Stimulated activated CD4-positive, alpha-beta T cell treated with anti-CD3 and anti-CD28 coated beads, Interleukin-12 subunit alpha, Interleukin-12 subunit beta, amount 100 ng/mL, for 4 hours (primary cell): ENCODE results near the gene SDHA.
A peak's percentile ranks its signal among the peaks of the same experiment; 100 is the strongest.
"Not testable (repeated sequence)": the region's sequence is repeated elsewhere in the genome, so short reads cannot be mapped to it uniquely, and the experiment has no call there.

Source experiments
- DNase-seq: peaks from one replicate; pipeline ENCODE4 v3.0.0-alpha.2; 2020

Gene SDHA

GRCh38 chr5:198516-199196 is 19.5 kb upstream of the SDHA start:
- DNase-seq = no peak

GRCh38 chr5:199197-199949 is 18.7 kb upstream of the SDHA start:
- DNase-seq = no peak

GRCh38 chr5:199950-200645 is 18.0 kb upstream of the SDHA start:
- DNase-seq = no peak

- DNase-seq = no peak
Measured at GRCh38 chr5:200985-201384, 17.1 kb upstream of the SDHA start.

DNA sequence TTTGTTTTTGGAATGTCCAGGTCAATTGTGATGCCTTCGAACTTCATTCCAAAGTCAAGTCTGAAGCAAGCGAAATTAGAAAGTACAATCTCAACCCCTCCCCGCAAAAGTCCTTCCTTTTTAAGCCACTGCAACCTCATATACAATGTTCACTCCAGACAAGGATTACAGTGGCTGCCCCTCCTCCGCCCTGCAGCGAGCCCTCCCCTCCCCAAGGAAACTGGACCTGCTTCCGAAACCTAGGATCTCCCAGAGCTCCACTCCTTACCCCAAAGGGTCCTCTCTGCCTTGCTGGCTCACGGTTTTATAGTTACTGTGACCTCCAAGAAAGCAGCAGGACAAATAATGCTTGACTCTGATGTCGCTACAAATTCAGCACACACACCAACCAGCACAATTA is 16.4 kb upstream of the SDHA start:
- no peak for DNase-seq

GRCh38 chr5:203246-203930 is 14.7 kb upstream of the SDHA start:
- DNase-seq = no peak

GRCh38 chr5:204001-204400 is 14.1 kb upstream of the SDHA start:
- DNase-seq = no peak

- no peak for DNase-seq
Measured at GRCh38 chr5:204462-204861, 13.7 kb upstream of the SDHA start.

DNA sequence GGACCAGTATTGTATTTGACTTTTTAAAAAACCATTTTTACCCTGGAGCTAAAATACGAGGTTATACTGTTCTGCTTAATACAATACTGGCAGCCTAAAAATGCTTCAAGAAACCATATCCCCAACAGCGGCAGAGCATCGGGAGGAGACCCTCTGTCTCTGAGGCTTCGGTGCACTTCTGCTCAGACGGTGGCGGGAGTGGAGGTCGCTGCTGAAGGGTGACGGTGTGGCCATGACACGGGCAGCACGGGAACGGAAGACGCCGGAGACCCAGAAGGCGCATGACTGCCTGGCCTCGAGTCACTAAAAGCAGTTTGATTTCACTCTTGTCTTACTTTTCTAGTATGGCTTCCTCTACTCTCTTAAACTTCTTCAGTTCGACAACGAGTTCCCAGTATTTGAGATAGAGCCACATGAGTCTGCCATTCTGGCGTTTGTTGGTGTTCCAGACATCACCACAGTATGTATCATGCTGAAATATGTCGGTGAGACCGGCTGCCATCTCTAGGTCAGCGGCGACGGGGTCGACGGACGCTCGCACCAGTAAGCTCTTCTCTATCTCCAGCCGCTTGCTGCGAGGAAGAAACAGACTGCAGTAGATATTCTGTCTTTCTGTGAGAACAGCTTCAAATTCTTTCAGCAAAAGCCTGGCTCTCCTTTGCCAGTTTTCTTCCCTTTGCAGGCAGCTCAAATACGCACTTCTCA is 13.0 kb upstream of the SDHA start:
- no peak for DNase-seq

DNA sequence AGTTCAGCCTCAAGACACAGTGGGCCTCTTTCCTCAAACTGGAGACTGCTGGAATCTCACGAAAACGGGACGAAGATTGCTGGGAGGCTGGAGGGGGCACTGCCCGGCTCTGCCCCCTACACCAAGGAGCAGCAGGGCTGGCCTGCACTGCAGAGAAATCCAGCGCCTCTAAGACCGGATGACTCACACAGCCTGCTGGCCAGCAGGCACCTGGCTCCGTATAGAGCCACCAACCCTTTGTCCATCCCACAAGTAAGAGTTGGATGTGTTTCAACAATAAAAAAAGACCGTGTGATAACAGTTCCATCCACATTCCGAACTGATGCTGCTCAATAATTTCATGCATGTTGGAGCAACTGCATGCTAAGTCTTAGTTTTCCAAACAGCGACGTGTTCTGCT is 11.7 kb upstream of the SDHA start:
- no peak for DNase-seq

DNA sequence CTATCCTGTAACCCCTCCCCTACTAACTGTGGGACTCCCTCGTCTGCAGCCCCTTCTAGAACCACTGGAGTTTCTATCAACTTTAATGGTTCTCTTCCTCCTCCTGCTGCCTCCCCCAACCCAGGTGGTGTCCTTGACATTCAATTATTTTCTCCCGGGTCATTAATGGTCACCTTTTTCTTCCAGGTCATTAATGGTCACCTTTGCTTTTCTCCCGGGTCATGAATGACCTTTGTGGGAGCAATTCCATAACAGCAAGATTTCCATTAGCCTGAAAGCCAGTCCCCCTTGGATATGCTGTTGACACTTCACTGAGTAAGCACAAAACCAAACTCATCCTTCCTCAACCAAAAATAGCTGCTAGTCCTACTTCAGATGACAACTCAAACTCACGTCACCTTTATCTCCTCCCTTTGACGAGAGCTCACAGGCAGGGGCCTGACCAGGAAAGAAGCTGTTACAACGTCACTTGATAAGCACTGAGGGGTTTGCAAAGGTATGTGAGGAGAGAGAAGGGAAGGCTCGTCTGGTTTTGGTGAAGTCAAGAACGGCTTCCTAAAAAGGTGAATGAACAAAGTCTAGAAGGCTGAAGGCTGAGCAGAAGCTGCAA is 11.1 kb upstream of the SDHA start:
- no peak for DNase-seq

DNA sequence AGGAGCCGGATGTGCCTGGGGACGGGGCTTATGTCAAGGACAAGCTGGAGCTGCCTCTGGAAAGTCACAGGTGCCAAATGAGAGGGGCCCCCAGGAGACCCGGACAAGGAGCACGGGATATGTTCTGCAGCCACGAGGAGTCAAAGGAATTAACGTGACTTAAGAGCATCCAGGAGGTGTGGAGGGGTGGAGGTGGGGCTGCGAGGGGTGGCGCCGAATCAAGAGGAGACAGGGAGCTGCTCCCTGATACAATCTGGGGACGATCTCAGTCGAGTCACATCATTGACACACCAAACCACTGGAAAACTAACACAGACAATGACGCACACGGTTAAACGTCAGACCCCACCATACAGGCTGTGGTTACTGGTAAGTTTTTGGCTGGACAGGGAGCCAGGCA is 10.5 kb upstream of the SDHA start:
- DNase-seq = no peak

GRCh38 chr5:208449-209114 is 9.5 kb upstream of the SDHA start:
- no peak for DNase-seq

GRCh38 chr5:213803-214395 is 4.2 kb upstream of the SDHA start:
- DNase-seq = no peak

DNA sequence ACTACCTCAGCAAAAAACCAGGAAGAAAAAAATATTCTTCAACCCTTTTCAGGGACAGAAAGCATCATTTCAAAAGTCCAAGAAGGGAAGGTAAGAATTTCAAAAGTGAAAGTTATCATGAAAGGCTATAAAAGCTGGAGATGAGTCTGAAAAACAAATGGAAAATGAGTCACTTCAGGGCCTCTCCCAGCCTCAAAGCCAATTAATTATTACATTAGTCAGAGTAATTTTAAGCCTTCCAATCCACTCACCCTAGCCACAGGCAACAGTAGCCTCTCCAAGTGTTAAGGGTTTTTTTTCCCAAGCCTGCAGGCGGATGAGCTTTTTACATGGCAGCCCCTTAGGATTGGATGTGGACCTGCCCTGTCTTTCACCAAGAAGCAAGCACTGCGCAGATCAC is 2.9 kb upstream of the SDHA start:
- not testable (repeated sequence) for DNase-seq

GRCh38 chr5:216076-216475 is 2.0 kb upstream of the SDHA start:
- not testable (repeated sequence) for DNase-seq

GRCh38 chr5:218457-219291 is 554 bp downstream of the SDHA start:
- DNase-seq = peak; percentile 6

DNA sequence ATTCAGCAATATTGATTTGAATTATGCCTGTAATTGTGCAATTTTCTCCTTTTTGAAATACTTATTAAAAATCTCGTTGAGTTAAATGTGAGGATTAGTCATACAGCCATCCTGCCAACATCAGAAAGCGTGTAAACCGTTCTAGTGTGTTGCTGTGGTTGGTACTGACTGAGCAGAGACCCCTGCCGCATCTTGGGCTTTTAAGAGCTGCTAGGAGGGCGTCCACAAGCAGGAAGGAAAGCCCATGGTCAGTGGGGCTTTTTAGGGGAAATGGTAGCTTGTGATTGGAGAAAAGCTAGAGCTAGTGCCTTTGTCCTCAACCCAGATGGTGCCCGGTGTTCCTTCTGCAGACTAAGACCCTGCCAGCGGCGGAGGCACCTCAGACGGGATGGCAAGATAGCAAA is 1.3 kb downstream of the SDHA start:
- peak; percentile 7 for DNase-seq

GRCh38 chr5:219991-220390 is 1.9 kb downstream of the SDHA start:
- DNase-seq = no peak

DNA sequence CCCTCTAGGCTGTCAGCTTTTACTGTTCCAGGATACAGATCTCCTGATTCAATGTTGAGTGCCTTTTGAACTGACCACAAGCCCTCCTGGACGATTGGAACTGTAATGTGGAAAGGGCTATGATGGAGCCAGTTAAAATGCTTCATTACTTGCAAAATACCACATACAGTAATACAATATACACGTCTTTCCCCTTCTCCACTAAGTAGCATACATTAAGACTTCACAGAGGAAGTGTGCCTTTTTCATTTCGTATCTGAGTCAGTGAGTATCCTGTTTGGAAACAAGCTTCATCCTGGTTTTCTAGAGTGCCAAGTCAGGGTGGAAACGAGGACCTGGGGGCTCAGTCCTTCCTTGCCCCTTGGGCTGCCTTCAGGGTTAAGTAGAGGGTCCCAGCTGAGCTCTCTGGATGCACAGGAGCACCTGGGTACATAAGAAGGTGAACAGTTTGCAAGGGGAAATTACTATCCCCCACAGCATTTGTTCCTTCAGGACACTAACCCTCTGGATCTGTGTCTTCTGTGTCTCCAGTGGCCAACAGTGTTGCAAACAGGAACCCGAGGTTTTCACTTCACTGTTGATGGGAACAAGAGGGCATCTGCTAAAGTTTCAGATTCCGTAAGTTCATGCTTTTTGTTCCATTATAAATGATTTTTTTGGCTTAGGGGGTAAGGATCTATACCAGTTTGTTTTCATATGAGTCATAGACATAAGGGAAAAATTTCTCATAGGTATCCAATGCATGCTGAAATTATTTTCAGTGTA is 5.0 kb downstream of the SDHA start:
- DNase-seq = not testable (repeated sequence)
